Sigmoid colon (tissue), 7 donors: ENCODE results near the gene C2orf66. TPM values are rescaled to one million over a fixed set of nuclear protein-coding genes. Genes with fewer than 3 reads are reported as not detected.

Experiments used
- DNase-seq: peaks from one replicate; pipeline ENCODE4 v3.0.0-alpha.2; 2019
- H3K27ac ChIP-seq, 4 donors: fragments of 200-600 bp; sonication (generic); one replicate each; pipeline ENCODE4 v1.5.1; 2016 to 2019; ENCODE audit warnings: mild to moderate bottlenecking in 1 of 4
- H3K27me3 ChIP-seq, 3 donors: fragments of 200-600 bp; sonication (generic); one replicate each; pipeline ENCODE4 v1.5.1; 2019; ENCODE audit warnings: mild to moderate bottlenecking in 1 of 3
- H3K36me3 ChIP-seq, 4 donors: fragments of 200-600 bp; sonication (generic); one replicate each; pipeline ENCODE4 v1.5.1; 2016 to 2019
- H3K4me1 ChIP-seq, 4 donors: fragments of 200-600 bp; sonication (generic); one replicate each; pipeline ENCODE4 v1.5.1; 2017 to 2019
- H3K4me3 ChIP-seq, 4 donors: fragments of 200-600 bp; sonication (generic); one replicate each; pipeline ENCODE4 v1.5.1; 2017 to 2019; ENCODE audit warnings: mild to moderate bottlenecking in 2 of 4, moderate library complexity in 1 of 4
- H3K9me3 ChIP-seq, 4 donors: fragments of 200-600 bp in 3 of 4; sonication (generic) in 3 of 4; one replicate each; pipeline versions ENCODE4 v1.5.1 to v1.6.1; 2013 to 2019
- CTCF ChIP-seq, 4 experiments: fragments of 450-650 bp in 3 of 4; fragments of 200-600 bp in 1 of 4; IDR thresholded peaks; one replicate each; pipeline ENCODE4 v1.5.1; 2016 to 2019; ENCODE audit warnings: antibody characterized with exemption in 4 of 4, mild to moderate bottlenecking in 3 of 4, moderate library complexity in 2 of 4
- EP300 ChIP-seq, 4 donors: sonication (generic); formaldehyde crosslinking; IDR thresholded peaks; one replicate each; pipeline ENCODE4 v1.6.1; 2017; ENCODE audit warnings: antibody characterized with exemption in 4 of 4
- POLR2A ChIP-seq, 2 donors: fragments of 450-650 bp; IDR thresholded peaks; one replicate each; pipeline ENCODE4 v1.6.1; 2016; ENCODE audit warnings: antibody characterized with exemption in 2 of 2, mild to moderate bottlenecking in 2 of 2, moderate library complexity in 2 of 2
- POLR2AphosphoS5 ChIP-seq, 4 donors: sonication (generic); formaldehyde crosslinking; IDR thresholded peaks; one replicate each; pipeline ENCODE4 v1.6.1; 2017; ENCODE audit warnings: antibody characterized with exemption in 4 of 4
- WGBS, 2 donors: extraction: QIAGEN DNeasy Blood & Tissue Kit; methylation state at CpG; one replicate each; pipeline ENCODE4 v1.1.7; 2013; 5-methylcytosine and 5-hydroxymethylcytosine counted together
- intact Hi-C: fragments of 100-400 bp; cut with DNase I; formaldehyde crosslinking; loops from one replicate; pipeline ENCODE4 v1.15.1; 2023
- polyA plus RNA-seq, 3 donors: library from polyadenylated mRNA; stranded (reverse); fragments of 200-250 nt; gene quantifications; one replicate each; pipeline ENCODE4 v1.2.3, GENCODE V29; 2013
- total RNA-seq, 4 donors: library from RNA; depleted of rRNA; stranded (reverse); fragments of >200 nt; gene quantifications; one replicate each; pipeline ENCODE4 v1.1.0, GENCODE V29; 2016
- donor health status: healthy with polysubstance abuse.
- donor health status: Bipolar disorder and iron deficiency.
- donor health status: healthy.

The C2orf66 gene
- total and polyA plus RNA-seq, 7 donors, result 0.03 TPM; not detected in 6

GRCh38 chr2:196808083-196808665 is 981 bp downstream of the C2orf66 start:
- Histone ChIP-seq H3K27ac (no peak overlapping the region), H3K4me1 (no peaks in the 10 kb centered on the region), H3K9me3 (no peaks in the 10 kb centered on the region), H3K36me3 (no peaks in the 10 kb centered on the region), H3K4me3 (no peak overlapping the region), H3K27me3 (no peaks in the 10 kb centered on the region)
- 68 to 74% methylated on average over 2 of the region's 2 CpGs for WGBS, 2 donors
- intact Hi-C loops, result no loop called here
- TF ChIP-seq EP300 (IDR thresholded peaks at IDR 0.05), result no peak
- DNase-seq, result no peak

- intact Hi-C loops, result no loop called here
- WGBS, 2 donors, result 49 to 77% methylated on average over 1 of the region's 1 CpG
- no peak for DNase-seq
- TF ChIP-seq POLR2A (IDR thresholded peaks at IDR 0.05), result no peak
- no peak for TF ChIP-seq CTCF (IDR thresholded peaks at IDR 0.05)
- TF ChIP-seq EP300 (IDR thresholded peaks at IDR 0.05), result no peak
- no peak for TF ChIP-seq POLR2AphosphoS5 (IDR thresholded peaks at IDR 0.05)
- Histone ChIP-seq H3K4me1 (peaks cover 0 to 4% (median 2%) of the 10 kb centered on the region in 4 donors), H3K27ac (no peak overlapping the region), H3K9me3 (no peaks in the 10 kb centered on the region), H3K4me3 (no peak overlapping the region), H3K27me3 (peaks cover 0 to 8% (median 0%) of the 10 kb centered on the region in 3 donors), H3K36me3 (no peaks in the 10 kb centered on the region)
Observed at GRCh38 chr2:196804381-196804780, 4.8 kb downstream of the C2orf66 start.

GRCh38 chr2:196802401-196802800 is 6.8 kb downstream of the C2orf66 start:
- no peak for DNase-seq
- TF ChIP-seq CTCF (IDR thresholded peaks at IDR 0.05) (no peak), EP300 (IDR thresholded peaks at IDR 0.05) (no peak), POLR2A (IDR thresholded peaks at IDR 0.05) (no peak), POLR2AphosphoS5 (IDR thresholded peaks at IDR 0.05) (no peak)
- Histone ChIP-seq H3K27ac (no peak overlapping the region), H3K27me3 (peaks cover 0 to 8% (median 0%) of the 10 kb centered on the region in 3 donors), H3K36me3 (peaks cover 0 to 2% (median 0%) of the 10 kb centered on the region in 4 donors), H3K9me3 (no peaks in the 10 kb centered on the region), H3K4me1 (peaks cover 0 to 22% (median 13%) of the 10 kb centered on the region in 4 donors), H3K4me3 (no peak overlapping the region)
- intact Hi-C loops, result no loop called here
- 81% methylated on average over 2 of the region's 2 CpGs for WGBS, 2 donors

GRCh38 chr2:196801674-196802261 is 7.4 kb downstream of the C2orf66 start:
- no peak for DNase-seq
- Histone ChIP-seq H3K36me3 (peaks cover 0 to 8% (median 0%) of the 10 kb centered on the region in 4 donors), H3K4me3 (no peak overlapping the region), H3K27me3 (peaks cover 0 to 8% (median 0%) of the 10 kb centered on the region in 3 donors), H3K9me3 (no peaks in the 10 kb centered on the region), H3K27ac (no peak overlapping the region), H3K4me1 (peaks cover 0 to 24% (median 15%) of the 10 kb centered on the region in 4 donors)
- TF ChIP-seq POLR2A (IDR thresholded peaks at IDR 0.05) (no peak), POLR2AphosphoS5 (IDR thresholded peaks at IDR 0.05) (no peak), CTCF (IDR thresholded peaks at IDR 0.05) (no peak), EP300 (IDR thresholded peaks at IDR 0.05) (no peak)
- intact Hi-C loops, result no loop called here
- 6 to 40% methylated on average over 2 of the region's 2 CpGs for WGBS, 2 donors

- peak overlapping the region; percentile 76 to 82 (median 78) for H3K27ac ChIP-seq
- intact Hi-C loops, result loop anchor here (2.0 to 10.0 kb wide), 2 partner anchors 128 to 606 kb away; partner anchors contain the start of gene PGAP1
- peak overlapping the region; percentile 59 to 73 (median 70) for H3K4me3 ChIP-seq
- H3K4me1 ChIP-seq, result peaks cover 0 to 30% (median 15%) of the 10 kb centered on the region in 4 donors
- H3K36me3 ChIP-seq, result peaks cover 0 to 36% (median 4%) of the 10 kb centered on the region in 4 donors
- WGBS, 2 donors, result 6% methylated on average over 10 of the region's 10 CpGs
- no peak for DNase-seq
- peaks cover 0 to 8% (median 0%) of the 10 kb centered on the region in 3 donors for H3K27me3 ChIP-seq
- H3K9me3 ChIP-seq, result no peaks in the 10 kb centered on the region
- TF ChIP-seq CTCF (IDR thresholded peaks at IDR 0.05) (no peak), POLR2AphosphoS5 (IDR thresholded peaks at IDR 0.05) (no peak), EP300 (IDR thresholded peaks at IDR 0.05) (no peak), POLR2A (IDR thresholded peaks at IDR 0.05) (no peak)
Observed at GRCh38 chr2:196798980-196799379, 10.2 kb downstream of the C2orf66 start.
